Neuronal stem cell (in vitro differentiated cells): ENCODE results near the gene TIMM10B.

Source experiments
- DNase-seq: peaks from one replicate; pipeline ENCODE4 v3.0.0-alpha.2; 2013; ENCODE audit warnings: low spot score
- H2AFZ ChIP-seq: one replicate; pipeline ENCODE4 v1.6.1; 2013; ENCODE audit warnings: mild to moderate bottlenecking, low read length, inconsistent platforms
- H2AK5ac ChIP-seq: 2 replicates; pipeline ENCODE4 v1.6.1; 2013; ENCODE audit warnings: low read depth, mild to moderate bottlenecking, inconsistent platforms, low read length, moderate library complexity, mixed read lengths
- H2BK120ac ChIP-seq: 2 replicates; pipeline ENCODE4 v1.6.1; 2013; ENCODE audit warnings: low read depth, mild to moderate bottlenecking, inconsistent platforms, low read length, moderate library complexity, mixed read lengths
- H2BK12ac ChIP-seq: one replicate; pipeline ENCODE4 v1.6.1; 2013; ENCODE audit warnings: low read length, inconsistent platforms
- H2BK15ac ChIP-seq: 2 replicates; pipeline ENCODE4 v1.6.1; 2013; ENCODE audit warnings: mild to moderate bottlenecking, low read length, inconsistent platforms, mixed read lengths
- H2BK5ac ChIP-seq: one replicate; pipeline ENCODE4 v1.6.1; 2013; ENCODE audit warnings: inconsistent platforms, mild to moderate bottlenecking, low read length, moderate library complexity
- H3K14ac ChIP-seq: one replicate; pipeline ENCODE4 v1.6.1; 2013; ENCODE audit warnings: low read length, inconsistent platforms
- H3K18ac ChIP-seq: 2 replicates; pipeline ENCODE4 v1.6.1; 2013; ENCODE audit warnings: low read length, inconsistent platforms
- H3K23ac ChIP-seq: 2 replicates; pipeline ENCODE4 v1.6.1; 2013; ENCODE audit warnings: low read depth, mild to moderate bottlenecking, mixed read lengths, low read length, inconsistent platforms; ENCODE audit not compliant: poor library complexity
- H3K27ac ChIP-seq: replicated peaks from 3 replicates; pipeline ENCODE4 v1.5.1; 2013; ENCODE audit warnings: low read length, inconsistent platforms
- H3K27me3 ChIP-seq, 3 experiments: 2 replicates each; pipeline ENCODE4 v1.6.1; 2013; ENCODE audit warnings: low read length in 3 of 3, mild to moderate bottlenecking in 2 of 3, inconsistent platforms in 1 of 3, low read depth in 1 of 3, mixed read lengths in 1 of 3, moderate library complexity in 1 of 3; ENCODE audit not compliant: control insufficient read depth in 3 of 3, insufficient read depth in 3 of 3
- H3K36me3 ChIP-seq, 2 donors: replicated peaks in 1 of 2; 2 replicates each; pipeline ENCODE4 v1.6.1; 2013; ENCODE audit warnings: low read length in 2 of 2; ENCODE audit not compliant: control insufficient read depth in 2 of 2, insufficient read depth in 2 of 2
- H3K4ac ChIP-seq: 2 replicates; pipeline ENCODE4 v1.6.1; 2013; ENCODE audit warnings: inconsistent platforms, mild to moderate bottlenecking, low read length, moderate library complexity
- H3K4me1 ChIP-seq, 2 donors: 1 replicate in 1 of 2; 2 replicates in 1 of 2; pipeline ENCODE4 v1.6.1; 2013; ENCODE audit warnings: low read length in 2 of 2, low read depth in 1 of 2; ENCODE audit not compliant: control insufficient read depth in 2 of 2, insufficient read depth in 1 of 2
- H3K4me2 ChIP-seq: one replicate; pipeline ENCODE4 v1.6.1; 2013; ENCODE audit warnings: mild to moderate bottlenecking, low read length, inconsistent platforms; ENCODE audit not compliant: insufficient read depth, poor library complexity, severe bottlenecking
- H3K4me3 ChIP-seq, 2 donors: 2 replicates each; pipeline ENCODE4 v1.5.1; 2013; ENCODE audit warnings: low read length in 2 of 2, mild to moderate bottlenecking in 2 of 2, inconsistent platforms in 1 of 2, moderate library complexity in 1 of 2
- H3K79me1 ChIP-seq: one replicate; pipeline ENCODE4 v1.6.1; 2013; ENCODE audit warnings: low read depth, mild to moderate bottlenecking, inconsistent platforms, low read length, moderate library complexity
- H3K9ac ChIP-seq: one replicate; pipeline ENCODE4 v1.6.1; 2013; ENCODE audit warnings: mild to moderate bottlenecking, low read depth, low read length, inconsistent platforms; ENCODE audit not compliant: poor library complexity
- H3K9me3 ChIP-seq, 2 donors: replicated peaks in 1 of 2; 2 replicates each; pipeline versions ENCODE3 to v1.6.1; 2013; ENCODE audit warnings: low read length in 2 of 2, mild to moderate bottlenecking in 2 of 2, inconsistent platforms in 1 of 2, low read depth in 1 of 2, mixed read lengths in 1 of 2, moderate library complexity in 1 of 2; ENCODE audit not compliant: control insufficient read depth in 2 of 2, insufficient read depth in 1 of 2
- H4K8ac ChIP-seq: one replicate; pipeline ENCODE4 v1.6.1; 2013; ENCODE audit warnings: low read depth, mild to moderate bottlenecking, inconsistent platforms, low read length, moderate library complexity
- H4K91ac ChIP-seq: one replicate; pipeline ENCODE4 v1.6.1; 2013; ENCODE audit warnings: low read length, low read depth, mild to moderate bottlenecking, inconsistent platforms; ENCODE audit not compliant: poor library complexity
- WGBS, 2 donors: extraction: QIAGEN DNeasy Blood & Tissue Kit; methylation state at CpG; one replicate each; pipeline ENCODE4 v1.1.7; 2013; ENCODE audit warnings: missing lambda C conversion rate in 2 of 2, mixed read lengths in 1 of 2; ENCODE audit not compliant: insufficient read length in 2 of 2, insufficient replicate concordance in 1 of 2; ENCODE audit errors: extremely low coverage in 2 of 2; 5-methylcytosine and 5-hydroxymethylcytosine counted together

Gene TIMM10B

DNA sequence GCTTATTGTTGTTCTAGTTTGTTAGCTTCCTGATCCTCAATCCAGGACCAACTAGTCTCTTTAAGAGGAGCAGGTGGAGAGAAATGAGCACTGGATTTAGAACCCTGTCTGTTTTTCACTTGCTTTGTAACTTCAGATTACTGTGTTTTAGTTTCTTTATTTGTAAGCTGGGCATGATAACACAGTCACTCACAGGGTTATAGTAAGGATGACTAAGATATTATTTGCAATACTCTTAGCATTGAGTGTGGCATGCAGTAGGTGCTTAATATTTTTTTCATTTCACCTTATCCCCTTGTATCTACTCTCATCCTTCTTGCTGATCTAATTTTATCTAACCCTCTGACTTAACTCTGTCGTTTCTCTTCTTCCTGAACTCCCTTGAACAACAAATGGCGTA is 49.5 kb downstream of the TIMM10B start:
- Histone ChIP-seq H4K91ac (no peak overlapping the region), H3K79me1 (no peaks in the 10 kb centered on the region), H2AK5ac (no peak overlapping the region), H3K36me3 (peaks cover 8 to 21% of the 10 kb centered on the region in 2 donors), H3K9ac (no peak overlapping the region), H2BK120ac (no peak overlapping the region), H3K4me1 (no peaks in the 10 kb centered on the region), H3K23ac (no peak overlapping the region), H3K18ac (no peak overlapping the region), H3K27ac (no peak overlapping the region), H2BK15ac (no peak overlapping the region), H2BK5ac (no peak overlapping the region), H4K8ac (no peak overlapping the region), H3K4me2 (no peak overlapping the region), H3K27me3 (no peaks in the 10 kb centered on the region), H3K4ac (no peak overlapping the region), H3K14ac (no peak overlapping the region), H3K9me3 (no peaks in the 10 kb centered on the region), H2AFZ (no peak overlapping the region), H3K4me3 (no peak overlapping the region), H2BK12ac (no peak overlapping the region)
- no CpG with 5 or more reads among the region's 2 CpGs for WGBS, 2 donors
- no peak for DNase-seq

DNA sequence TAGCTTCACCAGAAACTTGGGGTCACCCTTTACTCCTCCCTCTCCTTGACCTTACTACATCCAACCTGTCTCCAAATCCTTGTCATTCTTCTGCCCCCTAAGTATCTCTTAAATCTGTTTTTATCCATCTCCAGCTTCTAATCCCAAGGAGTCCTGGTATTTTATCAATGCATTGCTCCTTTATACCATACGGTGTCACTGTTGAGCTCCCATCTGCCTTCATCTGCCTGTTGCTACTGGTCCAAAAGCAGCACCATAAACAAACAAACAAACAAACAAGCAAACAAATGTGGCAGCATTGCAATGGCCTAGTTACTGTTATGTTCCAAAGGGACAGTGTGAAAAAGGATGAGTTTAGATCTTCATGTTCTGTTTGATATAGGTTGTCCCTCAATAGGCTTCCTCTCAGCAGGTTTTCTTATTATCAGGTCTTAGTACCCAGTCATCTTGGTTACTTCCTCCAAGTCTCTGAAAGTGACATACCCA is 50.0 kb downstream of the TIMM10B start:
- peak; percentile 54 for DNase-seq
- Histone ChIP-seq H2BK5ac (no peak overlapping the region), H3K36me3 (peaks cover 8 to 21% of the 10 kb centered on the region in 2 donors), H3K79me1 (no peaks in the 10 kb centered on the region), H3K9me3 (no peaks in the 10 kb centered on the region), H3K18ac (no peak overlapping the region), H3K4me1 (no peaks in the 10 kb centered on the region), H3K9ac (no peak overlapping the region), H3K27me3 (no peaks in the 10 kb centered on the region), H3K14ac (no peak overlapping the region), H3K4me3 (no peak overlapping the region), H3K23ac (no peak overlapping the region), H4K91ac (no peak overlapping the region), H2BK120ac (no peak overlapping the region), H3K4me2 (no peak overlapping the region), H2BK12ac (no peak overlapping the region), H2BK15ac (no peak overlapping the region), H4K8ac (no peak overlapping the region), H2AK5ac (no peak overlapping the region), H3K27ac (no peak overlapping the region), H2AFZ (no peak overlapping the region), H3K4ac (no peak overlapping the region)
- no CpG with 5 or more reads among the region's 1 CpG for WGBS, 2 donors
